Ishikawa (cell line): ENCODE measurements around the gene HELQ.

ENCODE experiments used
- CEBPB ChIP-seq: IDR thresholded peaks from 2 replicates; pipeline ENCODE4 v1.6.1; 2012
- CREB1 ChIP-seq: IDR thresholded peaks from 2 replicates; pipeline ENCODE4 v1.6.1; 2012; ENCODE audit warnings: low read depth
- EGR1 ChIP-seq: IDR thresholded peaks from 2 replicates; pipeline ENCODE4 v1.6.1; 2012
- EP300 ChIP-seq: IDR thresholded peaks from 2 replicates; pipeline ENCODE4 v1.6.1; 2012; ENCODE audit warnings: borderline replicate concordance
- FOXM1 ChIP-seq: IDR thresholded peaks from 2 replicates; pipeline ENCODE4 v1.6.1; 2012; ENCODE audit warnings: low read depth, borderline replicate concordance
- NFIC ChIP-seq: IDR thresholded peaks from 2 replicates; pipeline ENCODE4 v1.6.1; 2012
- RAD21 ChIP-seq: IDR thresholded peaks from 2 replicates; pipeline ENCODE4 v1.6.1; 2012; ENCODE audit warnings: low read depth
- TAF1 ChIP-seq: IDR thresholded peaks from 2 replicates; pipeline ENCODE4 v1.6.1; 2012; ENCODE audit warnings: low read depth, mild to moderate bottlenecking
- TCF12 ChIP-seq: IDR thresholded peaks from 2 replicates; pipeline ENCODE4 v1.6.1; 2012; ENCODE audit warnings: low read depth
- TEAD4 ChIP-seq: IDR thresholded peaks from 2 replicates; pipeline ENCODE4 v1.6.1; 2012
- YY1 ChIP-seq: IDR thresholded peaks from 2 replicates; pipeline ENCODE4 v1.6.1; 2012; ENCODE audit warnings: low read depth
- ZBTB7A ChIP-seq: IDR thresholded peaks from 2 replicates; pipeline ENCODE4 v1.6.1; 2012; ENCODE audit warnings: low read depth
- TF ChIP-seq, protein P1 (sequence below): IDR thresholded peaks from 2 replicates; pipeline ENCODE4 v1.6.1; 2012; ENCODE audit warnings: low read depth, mild to moderate bottlenecking
- TF ChIP-seq, protein P2 (sequence below): IDR thresholded peaks from 2 replicates; pipeline ENCODE4 v1.6.1; 2012
- TF ChIP-seq, protein P3 (sequence below): IDR thresholded peaks from 2 replicates; pipeline ENCODE4 v1.6.1; 2012

Gene HELQ, protein sequence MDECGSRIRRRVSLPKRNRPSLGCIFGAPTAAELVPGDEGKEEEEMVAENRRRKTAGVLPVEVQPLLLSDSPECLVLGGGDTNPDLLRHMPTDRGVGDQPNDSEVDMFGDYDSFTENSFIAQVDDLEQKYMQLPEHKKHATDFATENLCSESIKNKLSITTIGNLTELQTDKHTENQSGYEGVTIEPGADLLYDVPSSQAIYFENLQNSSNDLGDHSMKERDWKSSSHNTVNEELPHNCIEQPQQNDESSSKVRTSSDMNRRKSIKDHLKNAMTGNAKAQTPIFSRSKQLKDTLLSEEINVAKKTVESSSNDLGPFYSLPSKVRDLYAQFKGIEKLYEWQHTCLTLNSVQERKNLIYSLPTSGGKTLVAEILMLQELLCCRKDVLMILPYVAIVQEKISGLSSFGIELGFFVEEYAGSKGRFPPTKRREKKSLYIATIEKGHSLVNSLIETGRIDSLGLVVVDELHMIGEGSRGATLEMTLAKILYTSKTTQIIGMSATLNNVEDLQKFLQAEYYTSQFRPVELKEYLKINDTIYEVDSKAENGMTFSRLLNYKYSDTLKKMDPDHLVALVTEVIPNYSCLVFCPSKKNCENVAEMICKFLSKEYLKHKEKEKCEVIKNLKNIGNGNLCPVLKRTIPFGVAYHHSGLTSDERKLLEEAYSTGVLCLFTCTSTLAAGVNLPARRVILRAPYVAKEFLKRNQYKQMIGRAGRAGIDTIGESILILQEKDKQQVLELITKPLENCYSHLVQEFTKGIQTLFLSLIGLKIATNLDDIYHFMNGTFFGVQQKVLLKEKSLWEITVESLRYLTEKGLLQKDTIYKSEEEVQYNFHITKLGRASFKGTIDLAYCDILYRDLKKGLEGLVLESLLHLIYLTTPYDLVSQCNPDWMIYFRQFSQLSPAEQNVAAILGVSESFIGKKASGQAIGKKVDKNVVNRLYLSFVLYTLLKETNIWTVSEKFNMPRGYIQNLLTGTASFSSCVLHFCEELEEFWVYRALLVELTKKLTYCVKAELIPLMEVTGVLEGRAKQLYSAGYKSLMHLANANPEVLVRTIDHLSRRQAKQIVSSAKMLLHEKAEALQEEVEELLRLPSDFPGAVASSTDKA

DNA sequence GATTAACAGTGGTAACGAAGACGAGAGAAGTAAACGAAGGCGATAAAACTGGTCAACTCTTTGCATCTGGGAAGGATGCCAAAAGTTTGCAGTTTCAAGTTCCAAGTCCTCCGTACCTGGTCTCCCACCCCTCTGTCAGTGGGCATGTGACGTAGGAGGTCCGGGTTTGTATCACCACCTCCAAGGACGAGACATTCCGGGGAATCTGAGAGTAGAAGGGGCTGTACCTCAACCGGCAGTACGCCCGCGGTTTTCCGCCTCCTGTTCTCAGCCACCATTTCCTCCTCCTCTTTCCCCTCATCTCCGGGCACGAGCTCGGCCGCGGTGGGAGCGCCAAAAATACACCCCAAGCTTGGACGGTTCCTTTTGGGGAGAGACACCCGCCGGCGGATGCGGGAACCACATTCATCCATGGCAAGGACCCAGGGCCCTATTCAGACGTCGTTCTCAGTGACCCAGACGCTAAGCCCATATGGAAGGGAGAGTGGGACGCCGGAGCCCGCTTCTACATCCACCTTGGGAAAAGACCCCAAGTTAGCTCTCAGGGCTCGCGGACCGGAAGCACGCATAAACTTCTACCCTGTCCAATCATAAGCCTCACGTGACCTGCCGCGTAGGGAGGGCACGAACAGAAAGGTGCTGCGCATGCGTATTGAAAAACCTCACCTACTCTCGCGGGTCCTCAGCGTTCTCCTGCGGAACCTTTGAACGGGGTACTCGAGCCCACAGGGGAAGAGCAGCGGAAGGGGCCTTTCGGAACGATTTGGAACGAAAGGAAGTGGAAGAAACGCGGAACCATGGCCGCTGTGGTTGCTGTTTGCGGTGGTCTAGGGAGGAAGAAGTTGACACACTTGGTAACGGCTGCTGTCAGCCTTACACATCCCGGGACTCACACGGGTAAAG is at the start of gene HELQ, which contains the start of gene MRPS18C:
TSS of gene HELQ (minus strand) at position 543 of the 903 bp plus-strand sequence. CDS start at position 413, 130 bp downstream.
TSS of gene MRPS18C (plus strand) at position 778 of the 903 bp plus-strand sequence. CDS start at position 798, 20 bp downstream.
- TF ChIP-seq RAD21 = no peak
- peak; percentile 57 for TF ChIP-seq NFIC
- peak; percentile 89 for TF ChIP-seq TAF1
- TF ChIP-seq CEBPB = no peak
- TF ChIP-seq EGR1 = no peak
- peak; percentile 75 for TF ChIP-seq TCF12
- TF ChIP-seq ZBTB7A = peak; percentile 34; the same call in 1 of the 2 replicates
- TF ChIP-seq, protein P1, sequence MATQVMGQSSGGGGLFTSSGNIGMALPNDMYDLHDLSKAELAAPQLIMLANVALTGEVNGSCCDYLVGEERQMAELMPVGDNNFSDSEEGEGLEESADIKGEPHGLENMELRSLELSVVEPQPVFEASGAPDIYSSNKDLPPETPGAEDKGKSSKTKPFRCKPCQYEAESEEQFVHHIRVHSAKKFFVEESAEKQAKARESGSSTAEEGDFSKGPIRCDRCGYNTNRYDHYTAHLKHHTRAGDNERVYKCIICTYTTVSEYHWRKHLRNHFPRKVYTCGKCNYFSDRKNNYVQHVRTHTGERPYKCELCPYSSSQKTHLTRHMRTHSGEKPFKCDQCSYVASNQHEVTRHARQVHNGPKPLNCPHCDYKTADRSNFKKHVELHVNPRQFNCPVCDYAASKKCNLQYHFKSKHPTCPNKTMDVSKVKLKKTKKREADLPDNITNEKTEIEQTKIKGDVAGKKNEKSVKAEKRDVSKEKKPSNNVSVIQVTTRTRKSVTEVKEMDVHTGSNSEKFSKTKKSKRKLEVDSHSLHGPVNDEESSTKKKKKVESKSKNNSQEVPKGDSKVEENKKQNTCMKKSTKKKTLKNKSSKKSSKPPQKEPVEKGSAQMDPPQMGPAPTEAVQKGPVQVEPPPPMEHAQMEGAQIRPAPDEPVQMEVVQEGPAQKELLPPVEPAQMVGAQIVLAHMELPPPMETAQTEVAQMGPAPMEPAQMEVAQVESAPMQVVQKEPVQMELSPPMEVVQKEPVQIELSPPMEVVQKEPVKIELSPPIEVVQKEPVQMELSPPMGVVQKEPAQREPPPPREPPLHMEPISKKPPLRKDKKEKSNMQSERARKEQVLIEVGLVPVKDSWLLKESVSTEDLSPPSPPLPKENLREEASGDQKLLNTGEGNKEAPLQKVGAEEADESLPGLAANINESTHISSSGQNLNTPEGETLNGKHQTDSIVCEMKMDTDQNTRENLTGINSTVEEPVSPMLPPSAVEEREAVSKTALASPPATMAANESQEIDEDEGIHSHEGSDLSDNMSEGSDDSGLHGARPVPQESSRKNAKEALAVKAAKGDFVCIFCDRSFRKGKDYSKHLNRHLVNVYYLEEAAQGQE = no peak
- peak; percentile 49; the same call in 1 of the 2 replicates for TF ChIP-seq CREB1
- TF ChIP-seq, protein P2, sequence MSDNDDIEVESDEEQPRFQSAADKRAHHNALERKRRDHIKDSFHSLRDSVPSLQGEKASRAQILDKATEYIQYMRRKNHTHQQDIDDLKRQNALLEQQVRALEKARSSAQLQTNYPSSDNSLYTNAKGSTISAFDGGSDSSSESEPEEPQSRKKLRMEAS = peak; percentile 82; the same call in 1 of the 2 replicates
- TF ChIP-seq EP300 = no peak; the same call in 1 of the 2 replicates
- TF ChIP-seq FOXM1 = peak; percentile 35; the same call in 1 of the 2 replicates
- TF ChIP-seq YY1 = peak; percentile 93
- TF ChIP-seq TEAD4 = 0 out of 2 replicates have a peak, but pooled peaks have one; percentile 4
- TF ChIP-seq, protein P3, sequence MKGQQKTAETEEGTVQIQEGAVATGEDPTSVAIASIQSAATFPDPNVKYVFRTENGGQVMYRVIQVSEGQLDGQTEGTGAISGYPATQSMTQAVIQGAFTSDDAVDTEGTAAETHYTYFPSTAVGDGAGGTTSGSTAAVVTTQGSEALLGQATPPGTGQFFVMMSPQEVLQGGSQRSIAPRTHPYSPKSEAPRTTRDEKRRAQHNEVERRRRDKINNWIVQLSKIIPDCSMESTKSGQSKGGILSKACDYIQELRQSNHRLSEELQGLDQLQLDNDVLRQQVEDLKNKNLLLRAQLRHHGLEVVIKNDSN = peak; percentile 100

GRCh38 chr4:83504996-83505395 is 49.4 kb upstream of the HELQ start:
- TF ChIP-seq CEBPB (no peak), RAD21 (no peak), EGR1 (no peak), TEAD4 (no peak), TAF1 (no peak)
- TF ChIP-seq, protein P1 = no peak
- TF ChIP-seq, protein P2 = no peak

- no peak for TF ChIP-seq ZBTB7A
- TF ChIP-seq TAF1 = no peak
- TF ChIP-seq CEBPB = no peak
- TF ChIP-seq TEAD4 = no peak
- no peak for TF ChIP-seq NFIC
- TF ChIP-seq, protein P2 = no peak
- TF ChIP-seq CREB1 = no peak
- TF ChIP-seq, protein P3 = no peak
- TF ChIP-seq EP300 = no peak
- no peak for TF ChIP-seq EGR1
- TF ChIP-seq FOXM1 = no peak
- TF ChIP-seq YY1 = no peak
- no peak for TF ChIP-seq TCF12
- TF ChIP-seq, protein P1 = no peak
- TF ChIP-seq RAD21 = no peak
Measured at GRCh38 chr4:83504503-83504902, 48.9 kb upstream of the HELQ start.
